PFSK-1 (cell line): ENCODE measurements around the gene CYB561D2.

Source experiments
- POLR2AphosphoS5 ChIP-seq: IDR thresholded peaks from 2 replicates; pipeline ENCODE4 v1.6.1; 2012; ENCODE audit warnings: low read depth, mild to moderate bottlenecking, control low read depth, low read length, moderate library complexity
- REST ChIP-seq, 2 experiments: IDR thresholded peaks; 2 replicates each; pipeline versions ENCODE4 v1.6.1 to v1.8.0; 2011 to 2012; ENCODE audit warnings: low read depth in 2 of 2, low read length in 2 of 2, control low read depth in 1 of 2, inconsistent platforms in 1 of 2, mild to moderate bottlenecking in 1 of 2, moderate library complexity in 1 of 2; ENCODE audit not compliant: insufficient read depth in 1 of 2

GRCh38 chr3:50353245-50354004 lies 2.8 kb downstream of the CYB561D2 start:
- TF ChIP-seq POLR2AphosphoS5: no peak
- no peak for TF ChIP-seq REST (IDR thresholded peaks at IDR 0.05; ENCODE audit: insufficient read depth in 1 of 2, low read depth in 2 of 2, low read length in 2 of 2)
